T-helper 2 cell (primary cell): ENCODE data around the gene PTER.

Source experiments
- DNase-seq, 5 experiments: peaks; one replicate each; pipeline versions ENCODE4 v3.0.0 to v3.0.0-alpha.2; 2012 to 2022

PTER gene

GRCh38 chr10:16544591-16544990, 107.8 kb downstream of the PTER start:
- no peak for DNase-seq

GRCh38 chr10:16545116-16545736, 108.4 kb downstream of the PTER start:
- peak in 1 of 5 experiments; percentile 70 for DNase-seq

GRCh38 chr10:16547973-16548372, 111.2 kb downstream of the PTER start:
- no peak for DNase-seq

- DNase-seq, result no peak
Measured at GRCh38 chr10:16559236-16559773, 122.5 kb downstream of the PTER start.

- no peak for DNase-seq
Measured at GRCh38 chr10:16562891-16563290, 126.1 kb downstream of the PTER start.
